COLO668 (cell line): Measurements from ENCODE around the gene CHGA.
A peak's percentile ranks its signal among the peaks of the same experiment; 100 is the strongest.

Experiments
- DNase-seq: peaks from one replicate; lab custom pipeline; 2025; ENCODE audit not compliant: unreplicated experiment; lab: John Stamatoyannopoulos, UW

CHGA gene

GRCh38 chr14:92922883-92923743 is at the start of gene CHGA:
Gene CHGA, plus strand, starts transcription at chr14:92923150. Its CDS starts 210 bp downstream, at chr14:92923360.
- peak; percentile 85 for DNase-seq

- no peak for DNase-seq
Measured at GRCh38 chr14:92874962-92875661, 47.8 kb upstream of the CHGA start.

- no peak for DNase-seq
Measured at GRCh38 chr14:92877757-92878431, 45.1 kb upstream of the CHGA start.

GRCh38 chr14:92880351-92880750 is 42.6 kb upstream of the CHGA start:
- no peak for DNase-seq

- DNase-seq: peak; percentile 50
Measured at GRCh38 chr14:92880851-92881250, 42.1 kb upstream of the CHGA start.

GRCh38 chr14:92883066-92883465 is 39.9 kb upstream of the CHGA start:
- no peak for DNase-seq

GRCh38 chr14:92884410-92884809 is 38.5 kb upstream of the CHGA start:
- DNase-seq: no peak

GRCh38 chr14:92885279-92886061 is 37.5 kb upstream of the CHGA start:
- DNase-seq: no peak

- no peak for DNase-seq
Measured at GRCh38 chr14:92886337-92886736, 36.6 kb upstream of the CHGA start.

GRCh38 chr14:92887157-92887556 is 35.8 kb upstream of the CHGA start:
- DNase-seq: no peak

- no peak for DNase-seq
Measured at GRCh38 chr14:92888896-92889295, 34.1 kb upstream of the CHGA start.

GRCh38 chr14:92890830-92891588 is 31.9 kb upstream of the CHGA start:
- peak; percentile 95 for DNase-seq

- DNase-seq: no peak
Measured at GRCh38 chr14:92892589-92892988, 30.4 kb upstream of the CHGA start.

- DNase-seq: no peak
Measured at GRCh38 chr14:92895352-92895878, 27.5 kb upstream of the CHGA start.

- DNase-seq: no peak
Measured at GRCh38 chr14:92897922-92898565, 24.9 kb upstream of the CHGA start.

- no peak for DNase-seq
Measured at GRCh38 chr14:92898566-92899131, 24.3 kb upstream of the CHGA start.

- no peak for DNase-seq
Measured at GRCh38 chr14:92900660-92901059, 22.3 kb upstream of the CHGA start.

GRCh38 chr14:92902191-92902590 is 20.8 kb upstream of the CHGA start:
- no peak for DNase-seq

- DNase-seq: no peak
Measured at GRCh38 chr14:92902726-92903125, 20.2 kb upstream of the CHGA start.
